NCI-H2196 (cell line): Measurements from ENCODE around the gene PRUNE2.
"Not testable (repeated sequence)": the region's sequence is repeated elsewhere in the genome, so short reads cannot be mapped to it uniquely, and the experiment has no call there.

Experiments used
- DNase-seq: peaks from one replicate; lab custom pipeline; 2025; ENCODE audit not compliant: unreplicated experiment; lab: John Stamatoyannopoulos, UW

The PRUNE2 gene

GRCh38 chr9:76868897-76869296, 37.0 kb downstream of the PRUNE2 start:
- no peak for DNase-seq

- DNase-seq, result no peak
These were observed 39.2 kb downstream of the PRUNE2 start for GRCh38 chr9:76866689-76867088.

- DNase-seq, result no peak
These were observed 42.1 kb downstream of the PRUNE2 start for GRCh38 chr9:76863832-76864231.

GRCh38 chr9:76859860-76860259, 46.1 kb downstream of the PRUNE2 start:
- DNase-seq, result no peak

- not testable (repeated sequence) for DNase-seq
These were observed 47.7 kb downstream of the PRUNE2 start for GRCh38 chr9:76858248-76858647.

GRCh38 chr9:76856016-76856415, 49.9 kb downstream of the PRUNE2 start:
- DNase-seq, result no peak

GRCh38 chr9:76855015-76855414, 50.9 kb downstream of the PRUNE2 start:
- no peak for DNase-seq

GRCh38 chr9:76852026-76852425, 53.9 kb downstream of the PRUNE2 start:
- DNase-seq, result no peak

GRCh38 chr9:76846297-76846696, 59.6 kb downstream of the PRUNE2 start:
- DNase-seq, result no peak

GRCh38 chr9:76845254-76845653, 60.7 kb downstream of the PRUNE2 start:
- no peak for DNase-seq

GRCh38 chr9:76835571-76836283, 70.2 kb downstream of the PRUNE2 start:
- DNase-seq, result no peak

GRCh38 chr9:76828447-76828846, 77.5 kb downstream of the PRUNE2 start:
- DNase-seq, result no peak

GRCh38 chr9:76827296-76828080, 78.4 kb downstream of the PRUNE2 start:
- no peak for DNase-seq

- DNase-seq, result no peak
These were observed 85.5 kb downstream of the PRUNE2 start for GRCh38 chr9:76820431-76820830.

GRCh38 chr9:76818271-76818670, 87.6 kb downstream of the PRUNE2 start:
- DNase-seq, result peak; percentile 41

- no peak for DNase-seq
These were observed 88.4 kb downstream of the PRUNE2 start for GRCh38 chr9:76817489-76817888.

GRCh38 chr9:76812591-76812990, 93.3 kb downstream of the PRUNE2 start:
- no peak for DNase-seq

- DNase-seq, result peak; percentile 54
These were observed 95.4 kb downstream of the PRUNE2 start for GRCh38 chr9:76810377-76810957.

GRCh38 chr9:76808636-76809035, 97.3 kb downstream of the PRUNE2 start:
- DNase-seq, result no peak

- no peak for DNase-seq
These were observed 102.2 kb downstream of the PRUNE2 start for GRCh38 chr9:76803762-76804161.

- DNase-seq, result no peak
These were observed 102.8 kb downstream of the PRUNE2 start for GRCh38 chr9:76803083-76803482.

- DNase-seq, result no peak
These were observed 105.0 kb downstream of the PRUNE2 start for GRCh38 chr9:76800901-76801300.
